CD4-positive, alpha-beta memory T cell (primary cell): ENCODE data around the gene LZTS2. TPM values are rescaled to one million over a fixed set of nuclear protein-coding genes. Genes with fewer than 3 reads are reported as not detected.

ENCODE experiments used
- CTCF ChIA-PET: fragments of 350-600 bp; sonication (Branson Sonifier 250); formaldehyde crosslinking; loops from one replicate; lab custom pipeline; 2021; ENCODE audit warnings: inconsistent platforms; ENCODE audit not compliant: partially characterized antibody; lab: Charles Lee
- POLR2A ChIA-PET: fragments of 350-600 bp; sonication (Branson Sonifier 250); formaldehyde crosslinking; loops from one replicate; lab custom pipeline; 2021; ENCODE audit not compliant: partially characterized antibody; lab: Charles Lee
- DNase-seq, 5 donors: peaks; one replicate each; pipeline versions ENCODE4 v3.0.0 to v3.0.0-alpha.2; 2020 to 2022; ENCODE audit warnings: mixed read lengths in 1 of 5
- H3K27ac ChIP-seq: one replicate; pipeline ENCODE4 v1.7.0; 2013; ENCODE audit warnings: low read depth, low read length
- H3K27me3 ChIP-seq: 2 replicates; pipeline ENCODE4 v1.7.0; 2013; ENCODE audit warnings: mild to moderate bottlenecking, low read length, moderate library complexity; ENCODE audit not compliant: insufficient read depth
- H3K36me3 ChIP-seq: 2 replicates; pipeline ENCODE4 v1.7.0; 2013; ENCODE audit warnings: mild to moderate bottlenecking, low read length, moderate library complexity; ENCODE audit not compliant: insufficient read depth
- H3K4me1 ChIP-seq: 2 replicates; pipeline ENCODE4 v1.7.0; 2013; ENCODE audit warnings: mild to moderate bottlenecking, low read length, moderate library complexity; ENCODE audit not compliant: insufficient read depth
- H3K4me3 ChIP-seq, 2 donors: one replicate each; pipeline ENCODE4 v1.7.0; 2013; ENCODE audit warnings: low read length in 2 of 2, mild to moderate bottlenecking in 1 of 2
- H3K9me3 ChIP-seq, 2 donors: one replicate each; pipeline ENCODE4 v1.7.0; 2013; ENCODE audit warnings: low read length in 2 of 2, control low read depth in 1 of 2; ENCODE audit not compliant: control insufficient read depth in 1 of 2
- H3K27ac Mint-ChIP-seq, 7 donors: one replicate each; pipeline ENCODE4 v1.8.0; 2020 to 2021; ENCODE audit warnings: mixed read lengths in 7 of 7, mild to moderate bottlenecking in 6 of 7, inconsistent platforms in 3 of 7, moderate library complexity in 3 of 7
- H3K27me3 Mint-ChIP-seq, 2 donors: one replicate each; pipeline ENCODE4 v1.8.0; 2020 to 2021; ENCODE audit warnings: mixed read lengths in 2 of 2
- H3K36me3 Mint-ChIP-seq, 2 donors: one replicate each; pipeline ENCODE4 v1.8.0; 2020 to 2021; ENCODE audit warnings: mixed read lengths in 2 of 2, inconsistent platforms in 1 of 2, mild to moderate bottlenecking in 1 of 2
- H3K4me1 Mint-ChIP-seq, 4 donors: one replicate each; pipeline ENCODE4 v1.8.0; 2020 to 2021; ENCODE audit warnings: mixed read lengths in 4 of 4, mild to moderate bottlenecking in 1 of 4
- H3K4me3 Mint-ChIP-seq, 8 donors: one replicate each; pipeline ENCODE4 v1.8.0; 2020 to 2021; ENCODE audit warnings: mixed read lengths in 8 of 8, mild to moderate bottlenecking in 7 of 8, moderate library complexity in 6 of 8, inconsistent platforms in 3 of 8
- H3K9me3 Mint-ChIP-seq, 8 donors: one replicate each; pipeline ENCODE4 v1.8.0; 2020 to 2021; ENCODE audit warnings: mixed read lengths in 8 of 8, mild to moderate bottlenecking in 5 of 8, inconsistent platforms in 3 of 8, moderate library complexity in 1 of 8
- intact Hi-C: fragments of 100-400 bp; cut with micrococcal nuclease; formaldehyde crosslinking; loops from one replicate; pipeline ENCODE4 v1.15.1; 2023
- polyA plus RNA-seq, 2 donors: library from polyadenylated mRNA; unstranded; fragments of 300-500 nt; fragmentation: Illumina TruSeq; gene quantifications; one replicate each; pipeline ENCODE4 v1.2.3, GENCODE V29; 2021
- total RNA-seq, 2 experiments: library from RNA; stranded (reverse); gene quantifications; one replicate each; pipeline ENCODE4 v1.2.3, GENCODE V29; 2021

LZTS2 gene
- total and polyA plus RNA-seq, 4 experiments from 2014 or later, result 8.4 to 33.9 (median 26.6) TPM

DNA sequence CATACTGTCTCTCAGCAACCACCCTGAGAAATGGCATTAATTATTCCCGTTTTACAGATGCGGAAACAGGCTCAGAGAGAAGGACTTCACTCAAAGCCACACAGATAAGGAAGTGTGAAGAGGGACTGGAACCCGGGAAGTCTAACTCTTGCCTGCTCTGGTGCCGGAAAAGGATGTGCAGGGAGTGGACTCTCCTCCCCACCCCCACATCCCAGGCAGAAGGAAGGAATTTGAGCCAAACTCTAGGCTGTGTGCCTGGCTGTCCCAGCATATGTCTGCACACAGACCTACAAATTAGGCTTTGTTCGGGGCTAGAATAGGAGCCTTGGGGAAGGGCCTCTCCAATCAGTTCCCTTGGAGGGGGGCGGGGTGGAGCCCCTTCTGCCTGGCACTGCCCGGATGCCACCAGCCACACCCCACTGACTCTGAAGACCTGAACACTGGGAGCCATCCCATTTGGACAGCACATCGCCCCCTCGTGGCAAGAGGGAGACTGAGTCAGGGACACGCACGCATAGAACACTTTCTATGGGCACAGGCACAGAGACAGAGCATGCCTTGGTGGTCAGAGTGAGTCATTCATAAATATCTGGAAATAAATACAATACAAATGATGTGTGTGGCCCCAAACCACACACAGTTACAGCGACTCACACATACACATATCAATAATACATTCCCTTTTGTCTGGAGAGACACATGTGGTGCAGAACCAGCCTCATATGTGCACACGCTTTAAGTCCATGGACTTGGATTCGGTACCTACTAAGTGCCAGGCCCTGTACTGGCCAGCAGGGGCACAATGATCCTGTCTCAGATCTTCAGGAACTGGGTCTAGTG lies 13.1 kb downstream of the LZTS2 start:
- Mint-ChIP-seq H3K4me3 (no peak overlapping the region), H3K27ac (peak overlapping the region in 3 of 7 donors; percentile 2 to 67 (median 61)), H3K27me3 (peaks cover 20 to 23% of the 10 kb centered on the region in 2 donors), H3K4me1 (peaks cover 10 to 15% (median 13%) of the 10 kb centered on the region in 4 donors), H3K36me3 (no peaks in the 10 kb centered on the region), H3K9me3 (no peaks in the 10 kb centered on the region)
- Histone ChIP-seq H3K36me3 (no peaks in the 10 kb centered on the region), H3K27me3 (peaks cover 11% of the 10 kb centered on the region), H3K4me1 (peaks cover 19% of the 10 kb centered on the region), H3K9me3 (no peaks in the 10 kb centered on the region), H3K27ac (no peak overlapping the region), H3K4me3 (no peak overlapping the region)
- intact Hi-C loops, result loop anchor here (5.0 kb wide), 1 partner anchor 100 kb away; the partner anchor contains the start of gene SLF2
- CTCF ChIA-PET, result interaction anchor here (0.9 to 4.3 kb wide), 8 partner anchors 10 to 47 kb away, joined by 3 to 30 read pairs (median 6); partner anchors contain the start of genes PDZD7 and SFXN3
- DNase-seq, result peak; percentile 51 to 72 (median 65)
- POLR2A ChIA-PET, result no interaction called here

DNA sequence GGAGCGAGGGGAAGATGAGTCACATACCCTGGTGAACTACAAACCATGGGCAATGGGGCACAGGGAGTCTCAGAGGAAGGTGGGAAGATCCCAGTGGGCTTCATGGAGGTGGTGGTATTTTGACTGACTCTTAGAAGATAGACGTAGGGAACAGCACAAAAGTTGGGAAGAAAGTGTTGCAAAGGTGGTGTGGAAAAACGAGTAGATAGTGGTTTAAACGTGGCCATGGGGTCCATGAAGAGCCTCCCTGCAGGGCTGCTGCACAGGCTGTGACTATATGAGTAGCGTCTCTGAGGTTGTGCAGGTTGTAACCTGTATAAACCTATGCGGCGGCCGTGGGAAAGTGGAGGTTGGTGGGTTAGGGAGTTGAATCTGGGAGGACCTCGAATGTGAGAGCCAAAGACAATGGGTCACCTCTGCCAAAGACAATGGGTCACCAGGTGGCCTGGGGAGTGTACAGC lies 13.8 kb downstream of the LZTS2 start:
- Histone ChIP-seq H3K9me3 (no peaks in the 10 kb centered on the region), H3K27ac (no peak overlapping the region), H3K27me3 (peaks cover 11% of the 10 kb centered on the region), H3K4me3 (no peak overlapping the region), H3K4me1 (peaks cover 19% of the 10 kb centered on the region), H3K36me3 (no peaks in the 10 kb centered on the region)
- ChIA-PET CTCF (interaction anchor here (0.7 to 7.2 kb wide), 15 partner anchors 11 to 452 kb away, joined by 3 to 171 read pairs (median 8); partner anchors contain the start of genes LZTS2, PDZD7, SEMA4G and SFXN3), POLR2A (interaction anchor here (0.6 to 2.9 kb wide), 3 partner anchors 14 to 17 kb away, joined by 4 to 19 read pairs (median 7); partner anchors contain the start of genes LZTS2, PDZD7 and SFXN3)
- peak overlapping the region in 2 of 7 donors; percentile 2 to 67 for H3K27ac Mint-ChIP-seq
- H3K36me3 Mint-ChIP-seq, result no peaks in the 10 kb centered on the region
- H3K4me1 Mint-ChIP-seq, result peaks cover 10 to 16% (median 13%) of the 10 kb centered on the region in 4 donors
- intact Hi-C loops, result loop anchor here (5.0 kb wide), 1 partner anchor 101 kb away; the partner anchor contains the start of gene SLF2
- no peak overlapping the region for H3K4me3 Mint-ChIP-seq
- peaks cover 22 to 27% of the 10 kb centered on the region in 2 donors for H3K27me3 Mint-ChIP-seq
- no peaks in the 10 kb centered on the region for H3K9me3 Mint-ChIP-seq
- no peak for DNase-seq

- H3K36me3 Mint-ChIP-seq, result no peaks in the 10 kb centered on the region
- peaks cover 11% of the 10 kb centered on the region for H3K27me3 ChIP-seq
- H3K4me1 ChIP-seq, result peaks cover 19% of the 10 kb centered on the region
- H3K4me3 ChIP-seq, result no peak overlapping the region
- peak overlapping the region in 2 of 8 donors; percentile 6 to 22 for H3K4me3 Mint-ChIP-seq
- H3K27me3 Mint-ChIP-seq, result peaks cover 25 to 30% of the 10 kb centered on the region in 2 donors
- peaks cover 12 to 19% (median 13%) of the 10 kb centered on the region in 4 donors for H3K4me1 Mint-ChIP-seq
- H3K9me3 ChIP-seq, result no peaks in the 10 kb centered on the region
- ChIA-PET CTCF (interaction anchor here (0.6 to 7.2 kb wide), 29 partner anchors 9 to 1207 kb away, joined by 3 to 171 read pairs (median 4); partner anchors contain the start of genes LZTS2, PDZD7, SEMA4G and SFXN3), POLR2A (interaction anchor here (1.2 to 2.9 kb wide), 4 partner anchors 15 to 46 kb away, joined by 3 to 19 read pairs (median 10); partner anchors contain the start of genes LZTS2, PDZD7 and SFXN3)
- H3K27ac Mint-ChIP-seq, result no peak overlapping the region
- no peaks in the 10 kb centered on the region for H3K36me3 ChIP-seq
- H3K27ac ChIP-seq, result no peak overlapping the region
- intact Hi-C loops, result loop anchor here (1.0 to 5.0 kb wide), 6 partner anchors 16 to 452 kb away; partner anchors contain the start of genes KAZALD1, SEMA4G and SLF2
- H3K9me3 Mint-ChIP-seq, result no peaks in the 10 kb centered on the region
- peak; percentile 65 to 76 (median 70) for DNase-seq
Measured at GRCh38 chr10:101014230-101014884, 14.7 kb downstream of the LZTS2 start.

DNA sequence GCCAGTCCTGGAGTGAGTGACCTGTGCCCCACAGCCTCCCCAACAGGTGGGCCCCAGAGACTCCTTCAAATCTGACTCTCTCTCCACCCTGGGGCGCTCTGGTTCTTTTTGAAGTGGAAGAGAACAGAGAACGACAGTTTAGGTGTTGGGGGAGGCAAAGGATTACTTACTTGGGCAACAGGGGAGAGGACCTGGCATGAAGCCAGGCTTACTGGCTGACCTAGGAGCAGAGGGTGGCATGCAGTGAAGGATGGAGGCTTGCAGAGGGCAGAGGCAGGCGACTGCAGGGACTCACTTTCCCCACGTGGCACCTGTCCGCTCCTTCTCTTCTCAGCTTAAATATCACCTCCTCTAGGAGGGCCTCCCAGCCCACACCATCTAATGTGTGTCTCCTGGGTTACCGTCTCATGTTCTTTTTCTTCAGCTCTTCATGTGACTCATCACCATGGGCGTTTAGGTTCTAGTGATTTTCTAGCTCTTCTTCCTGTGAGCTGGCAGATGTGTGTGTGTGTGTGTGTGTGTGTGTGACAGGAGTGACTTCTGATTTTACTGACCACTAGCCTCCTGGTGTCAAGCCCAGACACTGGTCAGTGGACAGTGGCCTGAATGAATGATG lies 15.5 kb downstream of the LZTS2 start:
- H3K36me3 Mint-ChIP-seq, result no peaks in the 10 kb centered on the region
- no peak overlapping the region for H3K27ac Mint-ChIP-seq
- H3K4me1 Mint-ChIP-seq, result peaks cover 12 to 19% (median 14%) of the 10 kb centered on the region in 4 donors
- no peaks in the 10 kb centered on the region for H3K9me3 ChIP-seq
- H3K27me3 Mint-ChIP-seq, result peaks cover 27 to 32% of the 10 kb centered on the region in 2 donors
- peaks cover 19% of the 10 kb centered on the region for H3K4me1 ChIP-seq
- CTCF ChIA-PET, result interaction anchor here (0.6 to 7.2 kb wide), 27 partner anchors 9 to 454 kb away, joined by 3 to 171 read pairs (median 5); partner anchors contain the start of genes LZTS2, PDZD7, SEMA4G and SFXN3
- H3K27me3 ChIP-seq, result peaks cover 11% of the 10 kb centered on the region
- no peak overlapping the region for H3K27ac ChIP-seq
- H3K4me3 Mint-ChIP-seq, result no peak overlapping the region
- H3K9me3 Mint-ChIP-seq, result no peaks in the 10 kb centered on the region
- DNase-seq, result no peak
- intact Hi-C loops, result loop anchor here (1.0 to 5.0 kb wide), 6 partner anchors 17 to 453 kb away; partner anchors contain the start of genes KAZALD1, SEMA4G and SLF2
- H3K4me3 ChIP-seq, result no peak overlapping the region
- POLR2A ChIA-PET, result interaction anchor here (1.2 to 2.9 kb wide), 3 partner anchors 17 to 46 kb away, joined by 3 to 19 read pairs (median 12); partner anchors contain the start of genes PDZD7 and SFXN3
- no peaks in the 10 kb centered on the region for H3K36me3 ChIP-seq

GRCh38 chr10:101015582-101015973 lies 16.0 kb downstream of the LZTS2 start:
- H3K27me3 ChIP-seq, result peaks cover 11% of the 10 kb centered on the region
- H3K4me1 ChIP-seq, result peaks cover 19% of the 10 kb centered on the region
- no peaks in the 10 kb centered on the region for H3K9me3 ChIP-seq
- no peaks in the 10 kb centered on the region for H3K36me3 ChIP-seq
- H3K36me3 Mint-ChIP-seq, result no peaks in the 10 kb centered on the region
- H3K9me3 Mint-ChIP-seq, result no peaks in the 10 kb centered on the region
- ChIA-PET POLR2A (interaction anchor here (2.7 to 2.9 kb wide), 2 partner anchors 16 to 18 kb away, joined by 12 to 19 read pairs; partner anchors contain the start of genes PDZD7 and SFXN3), CTCF (interaction anchor here (1.2 to 7.2 kb wide), 11 partner anchors 8 to 58 kb away, joined by 3 to 171 read pairs (median 13); partner anchors contain the start of genes LZTS2 and SEMA4G)
- no peak overlapping the region for H3K4me3 Mint-ChIP-seq
- H3K27ac ChIP-seq, result no peak overlapping the region
- intact Hi-C loops, result loop anchor here (2.0 kb wide), 1 partner anchor 47 kb away; the partner anchor contains the start of gene SEMA4G
- peaks cover 28 to 34% of the 10 kb centered on the region in 2 donors for H3K27me3 Mint-ChIP-seq
- no peak overlapping the region for H3K27ac Mint-ChIP-seq
- DNase-seq, result no peak
- H3K4me1 Mint-ChIP-seq, result peaks cover 12 to 19% (median 14%) of the 10 kb centered on the region in 4 donors
- H3K4me3 ChIP-seq, result no peak overlapping the region

DNA sequence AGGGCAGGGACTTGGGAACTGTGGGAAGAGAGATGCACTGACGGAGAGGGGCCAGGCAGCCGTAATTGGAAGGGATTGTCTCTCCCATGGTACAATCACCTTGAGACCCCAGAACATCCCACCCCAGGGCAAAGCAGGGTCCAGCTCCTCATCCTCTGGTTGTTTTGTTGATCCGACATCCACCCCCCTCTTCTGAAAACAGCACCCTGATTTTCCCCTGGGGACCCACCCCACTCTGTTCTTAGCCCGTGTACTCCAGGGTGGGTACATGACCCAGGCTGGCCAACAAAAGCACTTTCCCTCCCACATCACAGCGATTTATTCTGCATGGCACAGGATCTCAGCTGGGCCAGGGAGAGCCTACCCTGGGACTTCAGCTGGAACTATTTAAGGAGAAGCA lies 17.2 kb downstream of the LZTS2 start:
- Mint-ChIP-seq H3K4me1 (peaks cover 12 to 19% (median 14%) of the 10 kb centered on the region in 4 donors), H3K36me3 (no peaks in the 10 kb centered on the region), H3K27me3 (peaks cover 28 to 39% of the 10 kb centered on the region in 2 donors), H3K27ac (peak overlapping the region in 1 of 7 donors; percentile 12), H3K4me3 (no peak overlapping the region), H3K9me3 (no peaks in the 10 kb centered on the region)
- H3K27me3 ChIP-seq, result peaks cover 11% of the 10 kb centered on the region
- POLR2A ChIA-PET, result interaction anchor here (1.0 to 3.3 kb wide), 4 partner anchors 15 to 20 kb away, joined by 3 to 13 read pairs (median 8); partner anchors contain the start of genes PDZD7 and SFXN3
- no peak overlapping the region for H3K27ac ChIP-seq
- H3K9me3 ChIP-seq, result no peaks in the 10 kb centered on the region
- H3K4me3 ChIP-seq, result no peak overlapping the region
- DNase-seq, result no peak
- no peaks in the 10 kb centered on the region for H3K36me3 ChIP-seq
- intact Hi-C loops, result no loop called here
- H3K4me1 ChIP-seq, result peaks cover 19% of the 10 kb centered on the region
- CTCF ChIA-PET, result interaction anchor here (0.6 to 7.2 kb wide), 12 partner anchors 9 to 478 kb away, joined by 3 to 171 read pairs (median 6); partner anchors contain the start of genes KAZALD1, LZTS2 and SEMA4G
